ENCODE data around the gene PCAT6.

The PCAT6 gene

DNA sequence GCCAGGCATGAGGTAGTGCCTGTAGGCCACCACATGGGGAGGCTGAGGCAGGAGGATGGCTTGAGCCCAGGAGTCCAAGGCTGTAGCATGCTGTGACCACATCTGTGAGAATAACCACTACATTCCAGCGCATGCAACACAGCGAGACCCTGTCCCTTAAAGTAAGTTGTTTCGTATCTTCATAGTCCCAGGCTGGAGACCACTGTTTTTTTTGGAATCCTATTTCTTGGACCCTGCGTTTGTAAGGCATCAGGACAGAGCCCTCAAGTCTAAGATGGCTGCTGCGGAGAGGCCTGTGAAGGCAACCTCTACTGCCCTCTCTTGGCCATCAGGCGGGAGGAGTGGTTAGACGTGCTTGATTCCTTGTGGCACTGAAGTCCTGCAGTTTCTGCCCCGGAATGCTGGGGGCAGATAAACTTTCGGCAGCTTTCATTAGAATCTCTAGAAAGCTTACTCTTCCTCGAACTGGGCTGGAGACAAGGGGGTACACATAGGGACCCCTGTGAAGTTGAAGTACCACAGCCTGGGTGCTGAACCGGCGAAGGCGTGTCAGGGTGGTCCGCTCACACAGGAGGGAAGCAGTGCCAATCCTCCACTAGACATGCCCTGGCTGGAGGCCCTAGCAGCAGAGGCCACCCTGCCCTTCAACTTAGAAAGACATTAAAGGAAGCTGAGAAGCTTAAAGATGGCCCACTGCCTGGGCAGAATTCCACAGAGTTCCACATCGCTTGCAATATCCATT, 41.6 kb downstream of the PCAT6 start:
- no peak overlapping the region for H3K27ac ChIP-seq
- no peak; the same call in 1 of the 2 replicates for TF ChIP-seq CTCF (conservative IDR thresholded peaks at IDR 0.05)
- no peak for TF ChIP-seq ZFX (IDR thresholded peaks at IDR 0.05)

DNA sequence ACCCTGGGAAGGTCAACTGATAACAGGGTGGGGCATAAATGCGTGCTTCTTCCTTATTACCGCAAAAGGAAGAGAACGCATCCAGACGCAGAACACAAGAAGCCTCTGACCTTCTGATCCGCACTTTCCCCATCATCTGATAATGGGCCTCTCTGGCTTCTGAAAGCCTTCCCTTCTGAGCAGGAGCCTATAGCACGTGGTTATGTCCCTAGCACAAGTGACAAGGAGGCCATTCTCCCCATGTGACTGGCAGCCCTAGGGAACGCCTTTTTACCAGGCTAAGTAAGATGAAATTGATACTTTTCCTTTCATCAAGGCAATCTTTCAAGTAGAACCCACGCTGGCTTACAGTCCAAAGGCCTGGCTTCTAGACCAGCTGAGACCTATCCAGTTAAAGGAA, 44.0 kb downstream of the PCAT6 start:
- no peak for TF ChIP-seq ZFX (IDR thresholded peaks at IDR 0.05)
- no peak for TF ChIP-seq CTCF (conservative IDR thresholded peaks at IDR 0.05)
- no peak overlapping the region for H3K27ac ChIP-seq

GRCh38 chr1:202856014-202856413, 45.3 kb downstream of the PCAT6 start:
- no peak overlapping the region for H3K27ac ChIP-seq
- TF ChIP-seq ZFX (IDR thresholded peaks at IDR 0.05), result no peak
- TF ChIP-seq CTCF (conservative IDR thresholded peaks at IDR 0.05), result no peak

DNA sequence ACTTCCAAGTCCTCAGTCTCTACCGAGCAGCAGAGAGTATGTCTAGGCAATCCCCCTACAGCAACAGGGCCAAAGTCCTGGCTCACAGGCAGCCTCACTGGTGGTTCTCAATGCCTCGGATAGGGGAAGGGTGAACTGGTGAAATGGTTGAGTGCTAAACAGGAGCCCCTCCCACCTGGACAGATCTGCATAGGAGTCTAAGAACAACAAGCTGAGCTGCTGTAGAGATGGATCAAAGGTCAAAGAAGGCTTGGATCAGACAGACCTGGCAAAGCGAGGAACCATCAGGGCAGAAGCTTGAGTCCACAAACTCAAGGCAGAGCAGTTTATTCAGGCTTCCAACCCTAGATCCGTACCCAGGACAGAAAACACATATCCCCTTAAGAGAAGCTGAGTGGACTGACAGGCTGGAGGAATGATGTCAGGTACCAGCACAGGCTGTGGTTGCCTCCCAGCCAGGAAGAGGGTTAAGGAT, 46.4 kb downstream of the PCAT6 start:
- no peak overlapping the region for H3K27ac ChIP-seq
- TF ChIP-seq CTCF (conservative IDR thresholded peaks at IDR 0.05), result no peak
- no peak for TF ChIP-seq ZFX (IDR thresholded peaks at IDR 0.05)

GRCh38 chr1:202858331-202858730, 47.6 kb downstream of the PCAT6 start:
- H3K27ac ChIP-seq, result no peak overlapping the region
- TF ChIP-seq ZFX (IDR thresholded peaks at IDR 0.05) (no peak), CTCF (conservative IDR thresholded peaks at IDR 0.05) (no peak)

DNA sequence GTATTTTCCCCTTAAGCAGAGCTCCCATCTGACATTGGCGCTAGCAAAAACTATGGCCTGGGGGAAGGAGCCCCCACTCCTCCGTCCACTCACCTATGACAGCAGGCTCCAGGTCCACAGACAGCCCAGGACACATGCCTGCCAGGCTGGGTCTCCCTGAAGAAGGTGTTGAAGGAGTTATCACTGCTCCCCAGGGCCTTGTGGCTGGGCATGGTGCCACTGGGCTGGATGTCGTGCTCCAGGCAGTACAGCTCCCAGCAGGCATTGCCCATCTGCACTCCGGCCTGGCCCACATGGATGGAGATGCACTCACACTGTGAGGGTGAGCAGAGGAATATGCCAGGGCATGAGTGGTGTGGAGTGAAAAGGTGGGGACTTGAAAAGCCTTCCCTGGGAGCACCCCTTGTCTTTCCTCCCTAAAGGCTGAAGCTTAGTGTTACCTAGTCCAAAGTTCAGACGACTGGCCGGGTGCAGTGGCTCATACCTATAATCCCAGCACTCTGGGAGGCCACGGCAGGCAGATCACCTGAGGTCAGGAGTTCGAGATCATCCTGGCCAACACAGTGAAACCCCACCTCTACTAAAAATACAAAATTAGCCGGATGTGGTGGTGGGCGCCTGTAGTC, 48.1 kb downstream of the PCAT6 start:
- TF ChIP-seq CTCF (conservative IDR thresholded peaks at IDR 0.05) (no peak), ZFX (IDR thresholded peaks at IDR 0.05) (no peak)
- H3K27ac ChIP-seq, result no peak overlapping the region

DNA sequence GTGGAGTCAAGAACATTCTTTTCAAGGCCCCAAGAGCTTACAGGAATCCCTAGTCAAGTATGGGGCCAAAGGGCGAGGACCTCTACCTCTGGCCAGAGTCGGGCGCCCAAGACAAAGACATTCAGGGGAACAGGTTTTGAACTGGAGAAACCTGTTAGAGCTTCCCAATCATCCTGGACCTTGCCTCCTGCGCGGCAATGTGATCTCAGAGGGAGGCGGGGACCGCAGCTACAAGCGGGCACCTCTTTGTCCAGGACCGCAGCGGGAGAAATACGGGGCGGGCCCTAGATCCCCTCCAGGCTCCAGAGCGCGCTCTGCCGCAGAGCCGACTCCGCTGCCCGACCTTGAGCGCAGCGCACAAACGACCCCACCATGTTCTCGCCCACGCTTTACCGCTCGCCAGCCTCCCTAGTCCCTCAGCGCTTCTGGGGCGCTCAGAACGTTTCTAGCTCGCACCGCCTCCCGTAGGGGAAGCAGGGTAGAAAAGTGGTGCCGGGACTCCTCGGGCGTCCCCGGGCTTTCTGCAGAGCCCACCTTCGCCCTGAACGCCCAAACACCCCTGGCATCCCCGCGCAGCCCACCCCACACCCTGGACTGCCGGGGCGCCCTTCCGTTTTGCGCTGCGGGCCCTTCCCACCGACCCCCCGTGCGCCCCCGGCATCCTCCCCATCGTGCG, 50.1 kb downstream of the PCAT6 start:
- peak overlapping the region; percentile 73 for H3K27ac ChIP-seq
- no peak for TF ChIP-seq CTCF (conservative IDR thresholded peaks at IDR 0.05)
- TF ChIP-seq ZFX (IDR thresholded peaks at IDR 0.05), result no peak

All from C4-2B (cell line).